Gastrocnemius medialis (tissue), 4 donors: Measurements from ENCODE around the gene RRAS2.

ENCODE experiments used
- POLR2A ChIP-seq, 2 donors: fragments of 450-650 bp; IDR thresholded peaks; one replicate each; pipeline ENCODE4 v1.6.1; 2017; ENCODE audit warnings: antibody characterized with exemption in 2 of 2, mild to moderate bottlenecking in 2 of 2, moderate library complexity in 2 of 2
- TF ChIP-seq, protein P1 (sequence below), 5 experiments: fragments of 450-650 bp in 3 of 5; fragments of 200-600 bp in 2 of 5; sonication (generic) in 2 of 5; IDR thresholded peaks in 4 of 5; conservative IDR thresholded peaks in 1 of 5; 1 replicate in 4 of 5; 2 replicates in 1 of 5; pipeline ENCODE4 v1.5.1; 2016 to 2019; ENCODE audit warnings: antibody characterized with exemption in 5 of 5, mild to moderate bottlenecking in 3 of 5, moderate library complexity in 3 of 5

DNA sequence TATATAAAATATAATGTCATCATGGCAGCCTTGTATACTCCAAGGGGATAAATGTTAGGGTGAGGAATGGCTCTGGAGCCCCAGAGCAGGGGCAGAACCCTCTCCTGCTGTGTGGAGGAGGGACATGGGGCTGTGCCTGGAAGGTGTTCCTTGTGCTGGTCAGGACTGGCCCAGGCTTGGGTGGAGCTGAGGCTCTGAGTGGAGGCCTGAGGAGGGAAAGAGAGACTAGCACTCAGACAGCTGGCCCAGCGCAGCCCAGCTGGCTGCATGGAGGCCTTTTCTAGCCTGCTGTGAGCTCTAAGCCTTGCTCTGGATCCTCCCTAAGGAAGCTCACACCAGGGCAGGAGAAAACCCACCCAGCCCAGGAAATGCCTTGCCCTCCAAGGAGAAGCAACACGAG is 113.5 kb downstream of the RRAS2 start:
- TF ChIP-seq, protein P1, sequence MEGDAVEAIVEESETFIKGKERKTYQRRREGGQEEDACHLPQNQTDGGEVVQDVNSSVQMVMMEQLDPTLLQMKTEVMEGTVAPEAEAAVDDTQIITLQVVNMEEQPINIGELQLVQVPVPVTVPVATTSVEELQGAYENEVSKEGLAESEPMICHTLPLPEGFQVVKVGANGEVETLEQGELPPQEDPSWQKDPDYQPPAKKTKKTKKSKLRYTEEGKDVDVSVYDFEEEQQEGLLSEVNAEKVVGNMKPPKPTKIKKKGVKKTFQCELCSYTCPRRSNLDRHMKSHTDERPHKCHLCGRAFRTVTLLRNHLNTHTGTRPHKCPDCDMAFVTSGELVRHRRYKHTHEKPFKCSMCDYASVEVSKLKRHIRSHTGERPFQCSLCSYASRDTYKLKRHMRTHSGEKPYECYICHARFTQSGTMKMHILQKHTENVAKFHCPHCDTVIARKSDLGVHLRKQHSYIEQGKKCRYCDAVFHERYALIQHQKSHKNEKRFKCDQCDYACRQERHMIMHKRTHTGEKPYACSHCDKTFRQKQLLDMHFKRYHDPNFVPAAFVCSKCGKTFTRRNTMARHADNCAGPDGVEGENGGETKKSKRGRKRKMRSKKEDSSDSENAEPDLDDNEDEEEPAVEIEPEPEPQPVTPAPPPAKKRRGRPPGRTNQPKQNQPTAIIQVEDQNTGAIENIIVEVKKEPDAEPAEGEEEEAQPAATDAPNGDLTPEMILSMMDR (IDR thresholded peaks at IDR 0.05 in 4 of 5, conservative IDR thresholded peaks at IDR 0.05 in 1 of 5): no peak
- TF ChIP-seq POLR2A (IDR thresholded peaks at IDR 0.05): no peak
